ENCODE measurements around the gene DNAJA3. TPM values are rescaled to one million over a fixed set of nuclear protein-coding genes. Genes with fewer than 3 reads are reported as not detected.

The DNAJA3 gene
- total and polyA plus RNA-seq, 4 donors = 24.8 to 38.5 (median 35.5) TPM

DNA sequence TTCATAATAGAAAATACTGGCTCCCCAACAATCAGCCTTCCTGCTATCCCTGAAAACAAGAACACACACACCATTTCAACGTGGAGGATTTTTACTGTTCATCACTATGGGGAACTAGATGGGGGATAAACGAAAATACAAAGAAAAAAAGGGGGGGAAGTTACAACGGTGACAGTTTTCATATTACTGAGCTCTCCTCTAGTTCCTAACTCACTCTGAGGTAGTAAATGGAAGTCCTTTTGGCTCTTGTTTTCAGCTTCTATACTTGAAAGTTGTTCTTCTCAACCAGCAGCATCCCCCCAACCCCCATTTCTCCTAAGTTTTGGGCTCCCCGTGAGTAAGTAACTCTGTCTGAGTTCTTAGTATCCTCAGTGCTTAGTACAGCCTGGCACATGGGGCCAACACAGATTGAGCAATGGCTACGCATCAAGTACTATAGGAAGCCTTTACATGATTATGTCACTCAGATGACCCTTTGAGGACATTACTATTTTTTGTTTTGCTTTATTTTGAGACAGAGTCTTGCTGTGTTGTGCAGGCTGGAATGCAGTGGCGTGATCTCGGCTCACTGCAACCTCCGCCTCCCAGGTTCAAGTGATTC is 5.1 kb upstream of the DNAJA3 start:
- no peak for ATAC-seq (ENCODE audit: insufficient read depth, low FRiP score)
- peak overlapping the region in 1 of 2 donors; percentile 39 for H3K27ac ChIP-seq (ENCODE audit: low read depth in 1 of 2, low read length in 1 of 2)
- H3K36me3 ChIP-seq (ENCODE audit: control insufficient read depth in 4 of 4, insufficient read depth in 4 of 4, low read length in 4 of 4) = no peaks in the 10 kb centered on the region
- DNase-seq = no peak
- TF ChIP-seq, protein P1, sequence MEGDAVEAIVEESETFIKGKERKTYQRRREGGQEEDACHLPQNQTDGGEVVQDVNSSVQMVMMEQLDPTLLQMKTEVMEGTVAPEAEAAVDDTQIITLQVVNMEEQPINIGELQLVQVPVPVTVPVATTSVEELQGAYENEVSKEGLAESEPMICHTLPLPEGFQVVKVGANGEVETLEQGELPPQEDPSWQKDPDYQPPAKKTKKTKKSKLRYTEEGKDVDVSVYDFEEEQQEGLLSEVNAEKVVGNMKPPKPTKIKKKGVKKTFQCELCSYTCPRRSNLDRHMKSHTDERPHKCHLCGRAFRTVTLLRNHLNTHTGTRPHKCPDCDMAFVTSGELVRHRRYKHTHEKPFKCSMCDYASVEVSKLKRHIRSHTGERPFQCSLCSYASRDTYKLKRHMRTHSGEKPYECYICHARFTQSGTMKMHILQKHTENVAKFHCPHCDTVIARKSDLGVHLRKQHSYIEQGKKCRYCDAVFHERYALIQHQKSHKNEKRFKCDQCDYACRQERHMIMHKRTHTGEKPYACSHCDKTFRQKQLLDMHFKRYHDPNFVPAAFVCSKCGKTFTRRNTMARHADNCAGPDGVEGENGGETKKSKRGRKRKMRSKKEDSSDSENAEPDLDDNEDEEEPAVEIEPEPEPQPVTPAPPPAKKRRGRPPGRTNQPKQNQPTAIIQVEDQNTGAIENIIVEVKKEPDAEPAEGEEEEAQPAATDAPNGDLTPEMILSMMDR (IDR thresholded peaks at IDR 0.05; ENCODE audit: control extremely low read depth, extremely low read depth) = no peak
- H3K9me3 ChIP-seq (ENCODE audit: control insufficient read depth in 4 of 4, insufficient read depth in 3 of 4, low read length in 3 of 4) = no peaks in the 10 kb centered on the region
- WGBS, 2 donors = 56 to 68% methylated on average over 8 of the region's 8 CpGs
- H3K4me1 ChIP-seq (ENCODE audit: control insufficient read depth in 5 of 5, insufficient read depth in 5 of 5, low read length in 5 of 5) = peaks cover 0 to 12% (median 3%) of the 10 kb centered on the region in 5 donors
- H3K4me3 ChIP-seq = no peak overlapping the region
- no peak overlapping the region for H3K9ac ChIP-seq (ENCODE audit: insufficient read depth in 1 of 2, low read length in 2 of 2)
- H3K27me3 ChIP-seq (ENCODE audit: control insufficient read depth in 3 of 3, insufficient read depth in 3 of 3, low read length in 2 of 3) = no peaks in the 10 kb centered on the region

DNA sequence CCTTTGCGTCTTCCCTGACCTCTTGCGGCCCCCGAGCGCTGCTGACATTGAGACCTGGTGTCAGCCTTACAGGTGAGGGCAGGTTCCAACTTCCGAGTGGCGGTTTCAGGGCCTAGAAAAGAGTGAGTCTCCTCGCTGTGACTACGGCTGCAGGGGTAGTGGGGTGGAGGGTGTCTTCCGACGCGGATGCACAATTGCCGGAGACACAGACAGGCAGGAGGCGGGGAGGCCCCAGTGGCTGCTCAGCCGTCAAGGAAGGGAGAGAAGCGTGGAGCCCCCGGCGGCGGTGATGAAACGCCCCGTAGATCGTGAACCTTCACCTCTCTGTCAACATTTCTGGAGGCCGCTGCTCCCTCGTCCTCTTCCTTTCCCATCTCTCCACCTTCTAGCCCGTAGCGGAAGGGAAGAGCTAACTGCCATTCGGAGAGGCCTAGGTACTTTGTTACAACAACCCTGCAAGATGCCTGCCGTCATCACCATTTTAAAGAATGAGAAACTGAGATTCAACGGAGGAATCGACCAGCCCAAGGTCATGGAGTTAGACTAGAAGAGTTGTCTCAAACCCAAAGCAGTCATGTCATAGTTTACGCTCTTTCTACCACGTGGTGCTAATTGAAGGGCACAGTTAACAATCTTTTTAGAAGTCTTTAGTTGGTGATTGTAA is 485 bp downstream of the DNAJA3 start:
- H3K27ac ChIP-seq (ENCODE audit: low read depth in 1 of 2, low read length in 1 of 2) = peak overlapping the region; percentile 91 to 98
- DNase-seq = no peak
- peaks cover 0 to 7% (median 3%) of the 10 kb centered on the region in 4 donors for H3K36me3 ChIP-seq (ENCODE audit: control insufficient read depth in 4 of 4, insufficient read depth in 4 of 4, low read length in 4 of 4)
- H3K27me3 ChIP-seq (ENCODE audit: control insufficient read depth in 3 of 3, insufficient read depth in 3 of 3, low read length in 2 of 3) = no peaks in the 10 kb centered on the region
- no peaks in the 10 kb centered on the region for H3K9me3 ChIP-seq (ENCODE audit: control insufficient read depth in 4 of 4, insufficient read depth in 3 of 4, low read length in 3 of 4)
- peak overlapping the region; percentile 38 to 82 for H3K9ac ChIP-seq (ENCODE audit: insufficient read depth in 1 of 2, low read length in 2 of 2)
- peak; percentile 22 for ATAC-seq (ENCODE audit: insufficient read depth, low FRiP score)
- peak overlapping the region; percentile 91 for H3K4me3 ChIP-seq
- 3% methylated on average over 31 of the region's 31 CpGs for WGBS, 2 donors
- TF ChIP-seq, protein P1 (IDR thresholded peaks at IDR 0.05; ENCODE audit: control extremely low read depth, extremely low read depth) = no peak
- H3K4me1 ChIP-seq (ENCODE audit: control insufficient read depth in 5 of 5, insufficient read depth in 5 of 5, low read length in 5 of 5) = peaks cover 0 to 15% (median 7%) of the 10 kb centered on the region in 5 donors

- H3K4me1 ChIP-seq (ENCODE audit: control insufficient read depth in 5 of 5, insufficient read depth in 5 of 5, low read length in 5 of 5) = peaks cover 0 to 15% (median 7%) of the 10 kb centered on the region in 5 donors
- TF ChIP-seq, protein P1 (IDR thresholded peaks at IDR 0.05; ENCODE audit: control extremely low read depth, extremely low read depth) = no peak
- ATAC-seq (ENCODE audit: insufficient read depth, low FRiP score) (no peak), DNase-seq (no peak)
- H3K9me3 ChIP-seq (ENCODE audit: control insufficient read depth in 4 of 4, insufficient read depth in 3 of 4, low read length in 3 of 4) = no peaks in the 10 kb centered on the region
- peak overlapping the region in 1 of 2 donors; percentile 82 for H3K9ac ChIP-seq (ENCODE audit: insufficient read depth in 1 of 2, low read length in 2 of 2)
- no peaks in the 10 kb centered on the region for H3K27me3 ChIP-seq (ENCODE audit: control insufficient read depth in 3 of 3, insufficient read depth in 3 of 3, low read length in 2 of 3)
- WGBS, 2 donors = 92 to 93% methylated on average over 12 of the region's 12 CpGs
- peaks cover 0 to 8% (median 3%) of the 10 kb centered on the region in 4 donors for H3K36me3 ChIP-seq (ENCODE audit: control insufficient read depth in 4 of 4, insufficient read depth in 4 of 4, low read length in 4 of 4)
- H3K4me3 ChIP-seq = no peak overlapping the region
- no peak overlapping the region for H3K27ac ChIP-seq (ENCODE audit: low read depth in 1 of 2, low read length in 1 of 2)
These were observed 1.2 kb downstream of the DNAJA3 start for GRCh38 chr16:4426722-4427372.

Measured in lung (tissue), 12 donors.